NCI-H1105 treated with DMSO at 0.1 percent for 48 hours (cell line): Measurements from ENCODE around the gene POLR3E.

Experiments used
- DNase-seq: peaks from one replicate; lab custom pipeline; 2025; lab: John Stamatoyannopoulos, UW

Gene POLR3E

DNA sequence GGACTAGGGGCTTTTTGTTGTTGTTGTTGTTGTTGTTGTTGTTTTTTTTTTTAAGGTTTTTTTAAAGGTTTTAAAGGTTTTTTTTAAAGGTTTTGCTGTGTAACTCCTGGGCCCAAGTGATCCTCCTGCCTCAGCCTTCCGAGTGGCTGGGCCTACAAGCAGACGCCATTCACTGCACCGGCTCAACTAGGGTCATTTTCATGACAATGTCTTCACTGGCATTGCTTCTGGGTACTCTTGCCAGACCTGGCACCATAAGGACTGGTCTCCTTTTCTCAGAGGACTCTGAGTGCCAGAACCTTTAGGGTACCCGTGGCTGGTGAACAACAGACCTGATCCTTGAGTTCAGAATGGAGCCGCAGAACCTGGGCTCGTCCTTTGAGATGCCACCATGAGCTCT lies 20.4 kb downstream of the POLR3E start:
- DNase-seq: no peak

DNA sequence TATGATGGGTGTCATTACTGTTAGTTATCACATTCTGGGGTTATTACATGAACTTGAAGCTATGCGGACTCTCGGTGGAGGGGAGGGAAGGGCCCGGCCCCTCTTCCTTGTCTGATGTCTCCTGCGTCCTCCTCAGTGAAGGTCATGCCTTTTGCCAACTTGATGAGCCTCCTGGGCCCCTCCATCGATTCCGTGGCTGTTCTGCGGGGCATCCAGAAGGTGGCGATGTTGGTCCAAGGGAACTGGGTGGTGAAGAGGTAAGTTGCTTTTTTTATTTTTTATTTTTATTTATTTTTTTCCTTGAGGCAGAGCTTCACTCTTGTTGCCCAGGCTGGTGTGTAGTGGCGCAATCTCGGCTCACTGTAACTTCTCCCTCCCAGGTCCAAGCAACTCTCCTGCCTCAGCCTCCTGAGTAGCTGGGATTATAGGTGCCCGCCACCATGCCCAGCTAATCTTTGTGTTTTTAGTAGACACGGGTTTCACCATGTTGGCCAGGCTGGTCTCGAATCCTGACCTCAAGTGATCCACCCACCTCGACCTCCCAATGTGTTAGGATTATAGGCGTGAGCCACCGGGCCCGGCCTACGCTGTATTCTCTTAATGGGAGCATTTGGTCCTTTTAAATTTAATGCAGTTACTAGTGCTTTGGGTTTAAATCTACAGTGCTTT lies 21.6 kb downstream of the POLR3E start:
- DNase-seq: no peak

DNA sequence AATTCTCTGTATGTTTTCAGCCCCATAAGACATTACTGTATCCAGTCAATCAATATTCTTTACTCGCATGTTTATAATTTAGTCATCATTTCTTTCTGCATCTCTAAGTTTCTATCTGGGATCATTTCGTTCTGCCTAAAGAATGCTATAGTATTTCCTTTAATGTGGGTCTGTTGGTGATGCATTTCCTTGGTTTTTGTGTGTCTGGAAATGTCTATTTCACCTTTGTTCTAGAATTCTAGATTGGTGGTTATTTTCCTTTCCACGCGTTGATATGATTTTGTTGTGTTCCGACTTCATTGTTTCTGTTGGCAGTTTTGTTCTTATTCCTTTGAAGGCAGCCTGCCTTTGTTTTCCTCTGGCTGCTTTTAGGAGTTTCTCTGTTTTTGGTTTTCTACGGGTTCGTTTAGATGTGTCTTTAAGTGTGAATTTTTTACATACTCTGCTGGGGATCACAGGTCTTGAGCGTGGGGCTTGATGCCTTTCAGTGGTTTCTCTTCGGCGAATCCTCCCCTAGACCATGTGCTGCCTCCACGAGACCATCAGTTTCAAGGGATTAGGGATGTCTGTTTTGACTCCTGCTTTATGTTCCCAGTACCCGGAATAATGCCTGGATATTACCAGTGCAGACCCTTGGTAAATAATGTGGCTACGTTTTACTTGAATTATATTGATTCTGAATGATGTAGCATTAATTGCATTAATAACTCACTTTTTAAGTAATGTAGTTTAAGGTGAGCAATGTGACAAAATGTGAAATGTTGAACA lies 23.5 kb downstream of the POLR3E start:
- no peak for DNase-seq

DNA sequence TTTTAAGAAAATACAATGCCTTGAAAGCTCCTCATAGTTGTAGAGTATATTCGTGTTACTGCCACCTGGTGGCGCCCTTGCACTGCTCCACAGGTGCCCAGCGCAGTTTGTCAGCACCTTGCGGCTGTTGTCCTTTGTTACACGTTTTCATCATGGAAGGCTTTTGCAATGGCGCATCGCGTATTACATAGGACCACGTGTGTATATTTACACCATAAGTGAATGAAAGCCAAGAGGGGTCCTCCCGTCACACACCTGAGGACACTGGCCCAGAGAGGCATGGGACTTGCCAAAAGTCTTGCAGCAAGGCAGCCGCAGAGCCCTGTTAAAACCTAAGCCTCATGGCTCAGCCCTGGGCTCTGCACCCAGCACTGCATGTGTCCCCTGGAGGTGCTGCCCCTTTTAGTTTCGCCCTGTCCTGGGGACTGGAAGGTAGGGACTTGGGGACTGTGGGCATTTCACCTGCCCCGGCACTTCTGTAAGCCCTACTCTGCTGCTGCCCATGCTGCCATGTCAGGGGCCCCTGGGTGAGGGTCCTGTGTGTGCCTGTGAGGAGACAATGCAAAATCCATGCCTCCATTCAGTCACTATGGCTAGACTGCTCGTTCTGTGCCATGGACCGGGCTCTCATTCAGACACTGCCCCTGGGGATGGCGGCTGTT lies 24.3 kb downstream of the POLR3E start:
- peak; percentile 69 for DNase-seq

DNA sequence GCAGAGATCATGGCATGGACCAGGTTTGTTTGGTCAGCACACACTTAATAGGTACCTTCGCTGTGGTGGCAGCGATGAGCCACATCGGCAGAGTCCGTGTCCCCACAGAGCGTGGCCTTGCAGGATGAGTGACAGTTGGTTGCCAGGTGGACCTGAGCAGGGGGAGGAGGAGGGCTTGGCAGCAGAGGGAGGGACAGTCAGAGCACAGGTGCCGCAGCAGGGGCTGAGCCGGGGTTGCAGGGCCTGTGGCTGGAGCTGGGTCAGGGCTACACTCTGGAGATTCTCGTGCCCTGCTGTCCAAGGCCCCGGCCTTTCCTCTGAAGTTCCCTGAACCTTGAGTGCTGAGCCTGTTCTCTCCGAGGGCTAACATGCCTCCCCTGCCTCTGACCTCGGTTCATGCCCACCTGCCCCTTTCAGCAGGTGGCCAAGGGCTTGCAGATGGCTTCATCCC lies 24.8 kb downstream of the POLR3E start:
- DNase-seq: no peak

DNA sequence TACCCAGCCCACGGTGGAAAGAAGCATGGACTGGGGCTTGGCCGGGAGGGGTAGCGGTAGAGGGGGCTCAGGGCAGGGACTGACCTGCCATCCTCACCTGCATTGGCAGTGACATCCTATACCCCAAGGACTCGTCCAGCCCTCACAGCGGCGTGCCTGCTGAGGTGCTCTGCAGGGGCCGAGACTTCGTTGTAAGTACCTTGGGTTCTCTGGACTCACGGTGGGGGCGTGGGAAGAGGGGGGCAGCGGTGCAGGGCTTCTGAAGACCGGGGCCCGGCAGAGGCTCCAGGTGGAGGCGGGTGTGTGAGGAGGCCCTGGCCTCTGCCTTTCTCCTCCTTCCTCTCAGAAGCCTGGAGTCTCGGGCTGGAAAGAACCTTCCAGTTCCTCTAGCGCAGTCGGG lies 25.5 kb downstream of the POLR3E start:
- DNase-seq: no peak

DNA sequence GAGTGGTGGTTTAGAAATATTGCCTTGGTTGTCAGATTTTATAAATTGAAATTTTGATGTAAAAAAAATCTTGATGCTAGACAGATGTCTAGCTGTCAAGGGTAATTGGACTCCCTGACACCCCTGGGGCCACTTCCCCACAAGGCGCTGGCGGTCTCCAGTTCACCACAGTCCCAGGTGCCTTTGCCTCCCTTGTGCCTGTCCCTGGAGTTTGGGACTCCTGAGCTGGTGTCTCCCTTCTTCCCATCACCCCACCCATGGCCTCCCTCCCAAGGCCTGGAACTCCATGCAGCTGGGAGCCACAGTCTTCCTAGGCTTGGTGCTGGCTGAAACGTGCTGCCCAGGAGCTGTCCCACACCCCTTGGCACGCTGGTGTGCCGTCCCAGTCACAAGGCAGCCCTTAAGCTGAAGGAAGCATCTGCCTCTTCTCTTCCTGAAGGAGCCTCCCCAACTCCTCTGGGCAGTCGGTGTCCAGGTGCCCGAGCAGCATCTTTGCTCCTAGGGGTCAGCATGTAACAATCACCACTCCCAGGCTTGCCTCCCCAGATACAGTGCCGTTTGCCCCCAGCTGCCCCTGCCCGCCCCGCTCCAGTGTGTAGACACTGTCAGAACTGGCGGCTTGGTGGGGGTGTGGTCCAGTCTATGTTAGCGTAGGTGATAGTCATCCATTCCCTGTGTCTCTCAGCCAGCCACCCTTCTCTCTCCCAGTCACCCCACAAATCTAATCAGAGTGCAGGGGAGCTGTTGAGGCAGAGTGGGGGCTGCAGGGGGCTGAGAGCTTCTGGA lies 26.2 kb downstream of the POLR3E start:
- DNase-seq: no peak

DNA sequence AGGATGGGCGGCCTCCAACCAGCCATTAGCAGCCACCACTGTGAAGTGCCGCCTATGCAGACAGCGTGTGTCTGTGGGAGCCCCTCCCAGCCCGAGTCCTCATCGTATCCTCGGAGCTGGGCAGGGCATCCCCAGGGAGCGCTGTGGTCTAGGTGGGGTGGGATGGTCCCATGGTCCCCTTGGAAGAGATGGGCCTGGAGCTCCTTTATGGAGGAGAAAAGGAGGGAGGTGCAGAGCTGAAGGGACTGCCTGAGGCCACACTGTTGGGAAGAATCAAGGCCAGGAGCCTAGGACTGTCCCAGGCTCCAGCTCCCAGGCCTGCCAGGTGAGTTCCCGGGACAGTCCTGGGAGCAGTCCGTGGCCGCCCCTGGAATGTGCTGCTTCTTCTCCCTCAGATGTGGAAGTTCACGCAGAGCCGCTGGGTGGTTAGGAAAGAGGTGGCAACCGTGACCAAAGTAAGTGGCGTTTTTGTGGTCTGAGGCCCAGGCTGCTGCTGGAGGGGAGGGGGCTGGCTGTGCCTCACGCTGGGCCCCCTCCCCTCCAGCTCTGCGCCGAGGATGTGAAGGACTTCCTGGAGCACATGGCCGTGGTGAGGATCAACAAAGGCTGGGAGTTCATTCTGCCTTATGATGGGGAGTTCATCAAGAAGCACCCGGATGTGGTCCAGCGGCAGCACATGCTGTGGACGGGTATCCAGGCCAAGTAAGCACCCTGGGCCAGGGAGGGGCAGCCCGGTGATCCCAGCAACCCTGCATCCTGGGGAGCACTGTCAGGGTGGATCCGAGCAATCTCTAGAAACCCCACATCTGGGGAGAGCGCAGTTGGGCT lies 27.0 kb downstream of the POLR3E start:
- no peak for DNase-seq

DNA sequence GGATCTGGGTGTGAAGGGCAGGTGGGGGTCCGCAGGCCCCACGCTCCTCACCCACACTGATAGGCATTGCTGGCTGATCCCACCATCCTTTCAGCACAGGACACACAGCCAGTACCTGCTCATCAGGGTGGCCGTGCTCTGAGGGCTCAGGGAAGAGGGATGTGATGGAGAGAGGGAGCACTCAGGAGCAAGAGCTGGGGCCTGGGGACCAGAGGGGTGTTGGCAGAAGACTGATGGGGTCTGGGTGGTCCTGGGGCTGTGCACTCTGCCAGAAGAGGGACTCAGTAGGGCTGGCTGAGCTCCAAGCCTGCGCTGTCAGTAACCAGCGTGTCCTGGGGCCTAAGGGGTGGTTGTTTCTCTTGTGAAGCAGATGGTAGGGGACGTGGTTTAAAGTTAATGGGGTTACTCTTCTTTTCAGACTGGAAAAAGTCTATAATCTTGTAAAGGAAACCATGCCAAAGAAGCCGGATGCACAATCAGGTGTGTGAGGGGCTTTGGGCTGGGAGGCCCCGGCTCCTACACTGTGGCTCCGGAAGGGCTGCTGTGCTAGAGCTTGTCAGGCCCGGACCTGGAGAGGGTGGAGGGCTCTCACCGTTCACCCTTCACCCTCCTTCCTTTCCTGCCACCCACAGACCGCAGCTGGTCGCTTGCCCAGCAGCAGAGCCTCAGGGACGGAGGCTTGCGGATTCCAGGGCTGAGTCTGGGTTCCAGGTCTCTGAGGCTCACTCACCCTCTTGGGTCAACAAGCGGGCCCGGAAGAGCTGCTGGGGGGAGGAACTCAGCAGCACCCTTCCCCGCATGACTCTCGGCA lies 27.8 kb downstream of the POLR3E start:
- no peak for DNase-seq

DNA sequence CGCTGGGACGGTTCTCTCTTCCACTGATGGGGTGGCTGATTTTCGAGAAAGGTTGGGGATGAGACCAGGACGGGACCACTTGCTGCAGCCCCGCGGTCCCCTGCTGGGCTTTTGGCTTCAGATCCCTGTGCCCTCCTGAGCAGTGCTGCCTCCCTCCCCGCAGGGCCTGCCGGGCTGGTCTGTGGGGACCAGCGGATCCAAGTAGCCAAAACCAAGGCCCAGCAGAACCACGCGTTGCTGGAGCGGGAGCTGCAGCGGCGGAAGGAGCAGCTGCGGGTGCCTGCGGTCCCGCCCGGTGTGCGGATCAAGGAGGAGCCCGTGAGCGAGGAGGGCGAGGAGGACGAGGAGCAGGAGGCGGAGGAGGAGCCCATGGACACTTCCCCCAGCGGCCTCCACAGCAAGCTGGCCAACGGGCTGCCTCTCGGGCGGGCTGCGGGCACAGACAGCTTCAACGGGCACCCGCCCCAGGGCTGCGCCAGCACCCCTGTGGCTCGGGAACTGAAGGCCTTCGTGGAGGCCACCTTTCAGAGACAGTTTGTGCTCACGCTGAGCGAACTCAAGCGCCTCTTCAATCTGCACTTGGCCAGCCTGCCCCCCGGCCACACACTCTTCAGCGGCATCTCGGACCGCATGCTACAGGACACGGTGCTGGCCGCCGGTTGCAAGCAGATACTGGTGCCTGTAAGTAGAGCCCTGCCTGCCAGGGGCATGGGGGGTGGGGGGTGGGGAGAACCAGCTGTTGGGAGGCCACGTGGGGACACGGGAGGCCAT lies 28.6 kb downstream of the POLR3E start:
- no peak for DNase-seq

DNA sequence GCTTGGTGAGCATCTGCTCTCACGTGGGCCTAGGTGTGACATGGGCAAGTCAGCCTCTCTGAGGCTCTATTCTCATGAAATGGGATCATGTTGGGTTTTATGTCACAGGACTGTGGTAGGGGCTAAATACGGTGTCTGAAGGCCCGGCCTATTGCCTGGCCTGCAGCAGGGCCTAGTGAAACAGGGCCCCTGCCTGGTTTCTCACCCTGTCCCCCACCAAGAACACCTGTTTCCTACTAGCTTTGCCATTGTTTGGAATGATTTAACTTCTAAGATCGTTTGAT lies 29.1 kb downstream of the POLR3E start:
- no peak for DNase-seq

DNA sequence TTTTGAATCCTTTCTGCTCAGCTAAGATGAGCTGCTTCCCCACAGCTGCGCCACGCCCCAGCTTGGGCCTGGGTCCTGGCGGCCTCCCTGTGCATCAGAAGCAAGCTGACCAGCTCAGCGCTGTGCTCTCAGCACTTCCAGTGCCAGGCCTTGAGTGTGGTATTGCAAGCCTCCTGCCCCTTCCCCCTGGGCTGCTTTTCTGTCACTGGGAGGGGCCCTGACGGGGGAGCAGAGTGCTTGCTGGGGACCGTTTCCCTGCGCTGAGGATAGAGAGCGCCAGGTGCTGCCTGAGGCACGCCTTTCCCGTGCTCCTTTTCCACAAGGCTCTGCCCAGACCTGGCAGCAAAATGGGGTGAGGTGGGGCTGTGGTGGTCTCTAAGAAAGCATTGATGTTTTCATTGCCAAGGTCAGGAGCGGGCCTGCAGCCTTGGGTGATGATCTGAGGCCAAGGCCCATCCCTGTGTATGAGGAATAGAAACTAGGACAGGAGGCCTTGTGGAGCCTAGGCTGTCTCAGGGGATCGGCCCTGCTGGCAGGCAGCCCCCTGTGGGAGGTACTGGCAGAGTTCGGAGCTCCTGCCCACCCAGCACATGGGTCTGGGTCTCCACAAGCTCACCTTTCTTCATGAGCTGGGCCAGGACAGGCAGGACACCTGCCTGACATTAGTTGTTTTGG lies 29.7 kb downstream of the POLR3E start:
- no peak for DNase-seq

DNA sequence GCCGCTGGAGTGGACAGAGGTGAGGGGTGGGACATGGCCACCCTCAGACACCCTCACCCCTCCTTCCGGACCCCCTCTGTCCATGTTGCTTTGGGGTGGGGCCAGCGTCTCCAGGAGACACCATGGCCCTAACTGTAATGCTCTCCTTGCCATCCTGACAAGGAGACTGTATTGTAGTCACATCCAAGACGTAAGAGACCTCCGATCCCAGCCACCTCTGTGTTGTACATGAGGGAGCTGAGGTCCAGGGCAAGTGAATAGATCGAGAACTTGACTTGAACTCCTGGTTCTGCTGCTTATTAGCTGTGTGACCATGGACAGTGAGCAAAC lies 30.2 kb downstream of the POLR3E start:
- no peak for DNase-seq

DNA sequence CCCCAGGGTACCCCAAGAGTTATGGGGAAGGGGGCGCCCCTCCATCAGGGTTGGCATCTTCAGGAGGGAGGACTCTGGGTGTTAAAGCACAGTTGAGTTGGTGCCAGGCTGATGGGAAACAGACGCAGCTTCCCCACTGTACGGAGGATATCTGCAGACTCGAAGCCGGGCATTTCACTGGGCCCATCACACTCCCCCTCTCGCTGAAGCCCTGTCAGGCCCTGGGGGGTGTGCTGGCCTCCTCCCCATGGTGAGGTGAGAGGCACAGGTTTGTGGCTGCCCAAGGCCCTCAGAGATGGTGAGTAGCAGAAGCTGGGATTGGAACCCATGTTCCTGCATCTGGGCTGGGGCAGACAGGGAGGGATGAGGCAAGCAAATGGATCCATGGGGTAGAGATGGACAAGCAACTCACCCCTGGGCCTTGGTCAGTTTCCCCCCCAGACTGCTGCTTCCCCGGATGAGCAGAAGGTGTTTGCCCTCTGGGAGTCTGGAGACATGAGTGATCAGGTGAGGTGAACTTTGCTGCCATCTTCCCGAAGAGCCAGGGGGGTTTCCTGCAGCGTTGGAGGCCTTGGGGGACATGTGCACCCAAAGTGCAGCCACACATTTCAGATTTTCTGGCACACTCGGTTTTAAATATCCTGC lies 31.0 kb downstream of the POLR3E start:
- no peak for DNase-seq

DNA sequence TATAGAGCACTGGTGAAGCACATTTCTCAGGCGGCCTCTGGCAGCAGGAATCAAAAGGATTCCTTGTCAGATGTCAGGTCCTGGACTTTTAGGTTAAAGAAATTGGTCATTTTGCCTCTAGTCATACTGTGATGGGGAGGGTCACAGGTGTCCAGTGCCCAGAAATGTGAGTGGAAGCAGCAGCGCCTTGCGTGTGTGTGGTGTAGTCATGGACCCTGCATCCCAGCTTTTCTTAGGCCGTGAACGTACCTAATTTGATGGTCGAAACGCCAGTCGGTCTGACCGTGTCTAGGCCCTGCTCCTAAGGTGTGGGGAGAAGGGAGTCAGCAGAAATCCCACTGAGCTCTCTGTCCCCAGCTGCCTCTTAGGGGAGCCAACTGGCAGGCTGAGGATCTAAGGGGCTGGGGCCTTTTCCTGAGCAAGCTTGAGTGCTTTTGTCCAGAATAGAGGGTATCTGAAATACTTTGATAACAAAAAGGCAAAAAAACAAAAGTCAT lies 32.0 kb downstream of the POLR3E start:
- DNase-seq: no peak

DNA sequence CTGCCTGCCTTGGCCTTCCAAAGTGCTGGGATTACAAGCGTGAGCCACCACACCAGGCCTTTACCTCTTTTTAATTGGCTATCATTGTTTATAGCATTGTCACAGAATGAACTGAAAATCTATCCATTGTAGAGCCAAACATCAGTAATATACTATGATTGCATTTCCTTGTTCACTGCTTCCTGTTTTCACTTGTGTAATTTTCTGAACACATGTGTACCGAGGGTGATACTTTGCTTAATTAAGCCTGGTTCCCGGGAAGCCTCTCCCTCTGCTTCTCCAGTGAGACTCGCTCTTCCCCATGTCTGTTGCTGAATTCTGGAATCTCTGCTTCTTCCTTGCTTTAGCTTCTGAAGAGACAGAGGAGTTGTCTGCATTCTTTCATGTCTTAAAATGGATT lies 33.1 kb downstream of the POLR3E start:
- no peak for DNase-seq

DNA sequence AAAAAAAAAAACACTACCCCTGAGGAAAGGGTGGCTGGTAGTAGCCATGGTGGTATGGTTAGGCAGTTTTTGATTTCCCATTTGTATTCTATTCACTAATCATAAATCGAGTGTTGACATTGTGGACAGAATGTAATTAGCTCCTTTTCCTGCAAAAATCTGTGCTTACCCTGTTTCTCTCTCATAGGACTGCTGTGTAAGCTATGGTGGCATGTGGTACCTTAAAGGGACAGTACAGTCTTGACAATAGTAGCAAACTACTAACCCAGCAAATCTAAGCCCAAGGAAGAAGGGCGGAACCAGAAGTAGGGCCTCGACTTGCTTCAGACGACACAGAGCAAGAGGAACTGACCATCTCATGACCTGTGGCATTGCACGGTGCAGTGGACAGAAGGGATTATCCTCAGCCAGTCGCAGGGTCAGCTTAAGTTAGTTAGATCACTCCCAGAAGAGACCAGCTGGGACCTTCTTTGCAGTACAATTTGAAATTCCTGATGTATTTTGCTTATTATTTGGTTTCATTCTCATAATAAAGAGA lies 36.3 kb downstream of the POLR3E start:
- no peak for DNase-seq

DNA sequence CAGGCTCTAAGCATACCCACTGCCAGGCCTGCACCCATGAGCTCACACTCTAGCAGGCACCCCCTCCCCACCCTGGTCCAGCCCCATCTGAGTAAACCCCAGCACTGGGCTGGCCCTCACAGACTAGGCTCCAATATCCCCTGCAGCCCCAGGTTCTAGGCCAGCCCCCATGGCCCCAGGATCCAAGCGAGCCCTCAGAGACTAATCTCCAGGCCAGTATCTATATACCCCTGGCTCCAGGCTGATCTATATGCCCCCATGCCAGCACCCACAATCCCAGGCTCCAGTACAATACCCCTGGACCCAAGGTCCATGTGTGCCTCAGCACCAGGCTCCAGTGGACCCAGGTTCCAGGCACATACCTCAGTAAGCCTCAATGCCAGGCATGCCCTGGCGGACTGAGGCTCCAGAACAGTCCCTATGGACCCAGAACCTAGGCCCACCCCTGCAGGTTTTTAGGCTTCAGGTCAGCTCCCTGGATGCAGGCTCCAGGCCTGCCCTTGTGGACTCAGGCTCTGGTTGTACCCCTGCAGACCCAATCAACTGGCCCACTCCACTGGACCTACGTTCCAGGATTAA lies 38.5 kb downstream of the POLR3E start:
- DNase-seq: no peak
